Liver (tissue), 9 donors: ENCODE measurements around the gene SGMS1. TPM values are rescaled to one million over a fixed set of nuclear protein-coding genes. Genes with fewer than 3 reads are reported as not detected.

Experiments
- DNase-seq: peaks from one replicate; pipeline ENCODE4 v3.0.0-alpha.2; 2017; ENCODE audit warnings: low spot score
- H3K27ac ChIP-seq, 2 donors: one replicate each; pipeline ENCODE4 v1.7.0; 2013; ENCODE audit warnings: inconsistent platforms in 2 of 2, low read length in 2 of 2, control low read depth in 1 of 2, low read depth in 1 of 2, mild to moderate bottlenecking in 1 of 2
- H3K27me3 ChIP-seq, 4 donors: one replicate each; pipeline versions ENCODE4 v1.6.1 to v1.7.0; 2013; ENCODE audit warnings: low read length in 3 of 4, inconsistent platforms in 1 of 4, mild to moderate bottlenecking in 1 of 4, moderate library complexity in 1 of 4; ENCODE audit not compliant: control insufficient read depth in 4 of 4, insufficient read depth in 4 of 4
- H3K36me3 ChIP-seq, 4 donors: one replicate each; pipeline versions ENCODE4 v1.6.1 to v1.7.0; 2013; ENCODE audit warnings: low read length in 3 of 4, mild to moderate bottlenecking in 3 of 4, low read depth in 1 of 4, moderate library complexity in 1 of 4; ENCODE audit not compliant: control insufficient read depth in 4 of 4, insufficient read depth in 3 of 4
- H3K4me1 ChIP-seq, 4 donors: one replicate each; pipeline versions ENCODE4 v1.6.1 to v1.7.0; 2013; ENCODE audit warnings: low read length in 3 of 4, mild to moderate bottlenecking in 3 of 4, moderate library complexity in 1 of 4; ENCODE audit not compliant: control insufficient read depth in 4 of 4, insufficient read depth in 4 of 4
- H3K4me3 ChIP-seq, 3 donors: one replicate each; pipeline versions ENCODE4 v1.6.1 to v1.7.0; 2013; ENCODE audit warnings: low read length in 3 of 3, control low read depth in 1 of 3, low read depth in 1 of 3, mild to moderate bottlenecking in 1 of 3
- H3K9ac ChIP-seq, 2 donors: one replicate each; pipeline ENCODE4 v1.7.0; 2013; ENCODE audit warnings: low read length in 2 of 2, mild to moderate bottlenecking in 2 of 2, moderate library complexity in 2 of 2, control low read depth in 1 of 2, low read depth in 1 of 2
- H3K9me3 ChIP-seq, 4 donors: one replicate each; pipeline versions ENCODE4 v1.6.1 to v1.7.0; 2013; ENCODE audit warnings: low read length in 3 of 4; ENCODE audit not compliant: control insufficient read depth in 4 of 4
- EGR1 ChIP-seq, 2 donors: IDR thresholded peaks; 2 replicates each; pipeline ENCODE4 v1.6.1; 2016 to 2018; ENCODE audit warnings: antibody characterized with exemption in 2 of 2, low read depth in 2 of 2
- FOXA1 ChIP-seq: IDR thresholded peaks from 2 replicates; pipeline ENCODE4 v1.6.1; 2016; ENCODE audit warnings: antibody characterized with exemption
- FOXA2 ChIP-seq: IDR thresholded peaks from 2 replicates; pipeline ENCODE4 v1.6.1; 2016; ENCODE audit warnings: antibody characterized with exemption
- HNF4G ChIP-seq: IDR thresholded peaks from 2 replicates; pipeline ENCODE4 v1.6.1; 2016; ENCODE audit warnings: antibody characterized with exemption
- JUND ChIP-seq, 2 donors: IDR thresholded peaks; 2 replicates each; pipeline ENCODE4 v1.6.1; 2016; ENCODE audit warnings: antibody characterized with exemption in 2 of 2
- NR2F2 ChIP-seq: IDR thresholded peaks from 2 replicates; pipeline ENCODE4 v1.6.1; 2016; ENCODE audit warnings: antibody characterized with exemption
- RAD21 ChIP-seq, 2 donors: IDR thresholded peaks; 2 replicates each; pipeline ENCODE4 v1.6.1; 2016; ENCODE audit warnings: antibody characterized with exemption in 2 of 2, mild to moderate bottlenecking in 2 of 2
- SP1 ChIP-seq: IDR thresholded peaks from 2 replicates; pipeline ENCODE4 v1.6.1; 2018; ENCODE audit warnings: antibody characterized with exemption, mild to moderate bottlenecking
- TAF1 ChIP-seq: conservative IDR thresholded peaks from 2 replicates; pipeline ENCODE4 v1.6.1; 2016; ENCODE audit warnings: antibody characterized with exemption, mild to moderate bottlenecking
- YY1 ChIP-seq: IDR thresholded peaks from 2 replicates; pipeline ENCODE4 v1.6.1; 2016; ENCODE audit warnings: antibody characterized with exemption, mild to moderate bottlenecking
- WGBS: extraction: QIAGEN DNeasy Blood & Tissue Kit; methylation state at CpG from one replicate; pipeline ENCODE4 v1.1.7; 2013; 5-methylcytosine and 5-hydroxymethylcytosine counted together
- polyA plus RNA-seq, 2 donors: library from polyadenylated mRNA; stranded (reverse) in 1 of 2; unstranded in 1 of 2; fragments of 200-250 nt in 1 of 2; fragments of >200 nt in 1 of 2; fragmentation: Nextera tagmentation in 1 of 2; extraction: Ambion mirVana in 1 of 2; gene quantifications; one replicate each; pipeline versions ENCODE4 v1.2.1 to v1.2.3, GENCODE V29; 2013 to 2015
- total RNA-seq, 2 donors: library from RNA; depleted of rRNA; stranded (reverse); fragments of >200 nt; gene quantifications; one replicate each; pipeline ENCODE4 v1.2.3, GENCODE V29; 2014
- TF ChIP-seq, protein P1 (sequence below): fragments of 150-350 bp; IDR thresholded peaks from 2 replicates; pipeline ENCODE4 v1.5.1; 2017; ENCODE audit warnings: improper control_type of control experiment, low read depth, low read length; ENCODE audit not compliant: missing input control
- TF ChIP-seq, protein P2 (sequence below): IDR thresholded peaks from 2 replicates; pipeline ENCODE4 v1.6.1; 2016; ENCODE audit warnings: antibody characterized with exemption
- TF ChIP-seq, protein P3 (sequence below): IDR thresholded peaks from 2 replicates; pipeline ENCODE4 v1.6.1; 2016; ENCODE audit warnings: antibody characterized with exemption
- donor health status: healthy.
- donor health status: healthy.
- donor health status: healthy.
- donor health status: healthy.
- donor health status: healthy.

SGMS1 gene
- total and polyA plus RNA-seq, 4 donors: 6.8 to 98.2 (median 21.1) TPM

DNA sequence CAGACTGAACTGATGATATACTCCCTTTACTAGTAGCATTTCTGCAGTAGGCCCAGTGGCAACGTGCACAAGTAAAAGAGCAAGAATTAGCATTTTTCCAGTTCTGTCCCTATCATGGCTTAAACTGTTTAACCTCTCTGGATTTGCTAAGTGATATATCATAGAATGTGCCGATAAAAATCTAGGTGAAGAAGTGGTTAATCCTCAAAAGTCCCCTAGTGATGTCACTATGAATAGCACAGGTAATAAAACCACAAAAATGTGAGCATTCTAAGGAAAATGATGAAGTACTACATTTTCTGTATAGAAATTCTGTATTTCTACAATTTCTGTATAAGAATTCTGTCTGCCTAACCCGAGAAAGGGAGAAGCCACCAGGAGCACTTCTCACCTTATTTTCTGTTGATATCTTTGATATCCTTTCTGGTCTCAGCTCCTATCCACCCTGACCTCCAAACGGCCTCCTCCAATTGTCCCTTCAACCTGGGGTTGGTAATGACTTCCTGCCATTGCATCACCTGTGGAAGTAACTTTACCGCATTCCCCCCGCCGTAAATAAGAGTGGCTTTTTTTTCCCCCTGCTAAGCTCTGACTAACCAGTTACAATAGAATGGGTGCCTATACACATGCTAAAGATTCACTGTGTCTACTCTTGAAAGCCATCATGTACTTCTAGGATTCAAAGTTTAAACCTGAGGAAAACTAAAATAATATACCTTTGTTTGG lies 216.5 kb downstream of the SGMS1 start:
- Histone ChIP-seq H3K27ac (no peak overlapping the region), H3K9me3 (no peaks in the 10 kb centered on the region), H3K27me3 (no peaks in the 10 kb centered on the region), H3K4me3 (no peak overlapping the region), H3K4me1 (peaks cover 6 to 19% (median 12%) of the 10 kb centered on the region in 4 donors), H3K36me3 (peaks cover 0 to 3% (median under 1%) of the 10 kb centered on the region in 4 donors), H3K9ac (no peak overlapping the region)
- WGBS: 97% methylated on average over 7 of the region's 7 CpGs
- no peak for DNase-seq
- TF ChIP-seq, protein P1, sequence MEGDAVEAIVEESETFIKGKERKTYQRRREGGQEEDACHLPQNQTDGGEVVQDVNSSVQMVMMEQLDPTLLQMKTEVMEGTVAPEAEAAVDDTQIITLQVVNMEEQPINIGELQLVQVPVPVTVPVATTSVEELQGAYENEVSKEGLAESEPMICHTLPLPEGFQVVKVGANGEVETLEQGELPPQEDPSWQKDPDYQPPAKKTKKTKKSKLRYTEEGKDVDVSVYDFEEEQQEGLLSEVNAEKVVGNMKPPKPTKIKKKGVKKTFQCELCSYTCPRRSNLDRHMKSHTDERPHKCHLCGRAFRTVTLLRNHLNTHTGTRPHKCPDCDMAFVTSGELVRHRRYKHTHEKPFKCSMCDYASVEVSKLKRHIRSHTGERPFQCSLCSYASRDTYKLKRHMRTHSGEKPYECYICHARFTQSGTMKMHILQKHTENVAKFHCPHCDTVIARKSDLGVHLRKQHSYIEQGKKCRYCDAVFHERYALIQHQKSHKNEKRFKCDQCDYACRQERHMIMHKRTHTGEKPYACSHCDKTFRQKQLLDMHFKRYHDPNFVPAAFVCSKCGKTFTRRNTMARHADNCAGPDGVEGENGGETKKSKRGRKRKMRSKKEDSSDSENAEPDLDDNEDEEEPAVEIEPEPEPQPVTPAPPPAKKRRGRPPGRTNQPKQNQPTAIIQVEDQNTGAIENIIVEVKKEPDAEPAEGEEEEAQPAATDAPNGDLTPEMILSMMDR: no peak
- TF ChIP-seq FOXA1 (no peak), RAD21 (IDR thresholded peaks at IDR 0.05) (no peak), TAF1 (no peak), SP1 (no peak)
- TF ChIP-seq, protein P2, sequence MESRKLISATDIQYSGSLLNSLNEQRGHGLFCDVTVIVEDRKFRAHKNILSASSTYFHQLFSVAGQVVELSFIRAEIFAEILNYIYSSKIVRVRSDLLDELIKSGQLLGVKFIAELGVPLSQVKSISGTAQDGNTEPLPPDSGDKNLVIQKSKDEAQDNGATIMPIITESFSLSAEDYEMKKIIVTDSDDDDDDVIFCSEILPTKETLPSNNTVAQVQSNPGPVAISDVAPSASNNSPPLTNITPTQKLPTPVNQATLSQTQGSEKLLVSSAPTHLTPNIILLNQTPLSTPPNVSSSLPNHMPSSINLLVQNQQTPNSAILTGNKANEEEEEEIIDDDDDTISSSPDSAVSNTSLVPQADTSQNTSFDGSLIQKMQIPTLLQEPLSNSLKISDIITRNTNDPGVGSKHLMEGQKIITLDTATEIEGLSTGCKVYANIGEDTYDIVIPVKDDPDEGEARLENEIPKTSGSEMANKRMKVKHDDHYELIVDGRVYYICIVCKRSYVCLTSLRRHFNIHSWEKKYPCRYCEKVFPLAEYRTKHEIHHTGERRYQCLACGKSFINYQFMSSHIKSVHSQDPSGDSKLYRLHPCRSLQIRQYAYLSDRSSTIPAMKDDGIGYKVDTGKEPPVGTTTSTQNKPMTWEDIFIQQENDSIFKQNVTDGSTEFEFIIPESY: no peak

DNA sequence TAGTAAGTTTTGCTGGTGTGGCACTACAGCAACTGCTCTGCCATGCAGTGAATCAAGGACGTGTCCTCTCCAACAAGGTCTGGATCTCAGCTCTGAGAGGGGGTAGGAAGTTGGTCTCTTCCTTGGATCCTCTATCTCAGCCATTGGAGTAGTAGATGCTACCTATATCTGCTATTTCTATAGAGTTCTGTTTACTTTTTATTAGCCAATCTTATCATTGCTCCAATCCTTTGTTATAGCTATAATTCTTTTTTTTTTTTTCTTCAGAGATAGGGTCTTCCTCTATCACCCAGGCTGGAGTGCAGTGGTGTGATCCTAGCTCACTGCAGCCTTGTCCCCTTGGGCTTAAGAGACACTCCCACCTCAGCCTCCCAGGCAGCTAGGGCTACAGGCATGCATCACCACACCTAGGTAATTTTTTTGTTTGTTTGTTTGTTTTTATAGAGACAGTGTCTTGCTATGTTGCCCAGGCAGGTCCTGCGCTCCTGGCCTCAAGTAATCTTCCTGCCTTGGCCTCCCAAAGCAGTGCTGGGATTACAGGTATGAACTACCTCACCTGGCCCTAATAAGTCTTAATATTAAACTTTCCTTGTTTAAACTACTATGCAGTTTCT lies 217.2 kb downstream of the SGMS1 start:
- WGBS: 98% methylated on average over 2 of the region's 2 CpGs
- H3K27ac ChIP-seq: no peak overlapping the region
- H3K27me3 ChIP-seq: no peaks in the 10 kb centered on the region
- peaks cover 5 to 14% (median 12%) of the 10 kb centered on the region in 4 donors for H3K4me1 ChIP-seq
- H3K4me3 ChIP-seq: no peak overlapping the region
- TF ChIP-seq, protein P2: no peak
- TF ChIP-seq HNF4G (no peak), EGR1 (IDR thresholded peaks at IDR 0.05; ENCODE audit: low read depth in 2 of 2) (no peak), NR2F2 (no peak), SP1 (no peak)
- no peaks in the 10 kb centered on the region for H3K9me3 ChIP-seq
- H3K36me3 ChIP-seq: peaks cover 0 to 3% (median under 1%) of the 10 kb centered on the region in 4 donors
- DNase-seq: no peak
- no peak overlapping the region for H3K9ac ChIP-seq

DNA sequence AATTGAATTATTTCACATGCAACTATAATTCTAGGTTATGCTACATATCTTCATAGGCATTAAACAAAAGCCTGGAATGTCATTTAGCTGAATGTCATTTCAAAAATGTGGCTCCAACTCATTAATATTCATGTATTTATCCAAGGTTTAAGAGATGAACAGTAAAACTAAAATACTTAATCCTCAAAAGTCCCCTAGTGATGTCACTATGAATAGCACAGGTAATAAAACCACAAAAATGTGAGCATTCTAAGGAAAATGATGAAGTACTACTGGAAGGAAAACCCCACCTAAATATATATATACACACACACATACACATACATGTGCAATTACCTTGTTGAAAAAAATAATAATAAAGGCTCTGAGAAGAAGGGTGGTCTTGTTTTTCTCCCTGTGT lies 218.0 kb downstream of the SGMS1 start:
- Histone ChIP-seq H3K4me3 (no peak overlapping the region), H3K36me3 (peaks cover 0 to 3% (median under 1%) of the 10 kb centered on the region in 4 donors), H3K9ac (no peak overlapping the region), H3K9me3 (no peaks in the 10 kb centered on the region), H3K27ac (no peak overlapping the region), H3K4me1 (peaks cover 7 to 16% (median 12%) of the 10 kb centered on the region in 4 donors), H3K27me3 (no peaks in the 10 kb centered on the region)
- DNase-seq: no peak
- TF ChIP-seq, protein P2: no peak
- TF ChIP-seq FOXA2 (no peak), EGR1 (IDR thresholded peaks at IDR 0.05; ENCODE audit: low read depth in 2 of 2) (no peak), JUND (IDR thresholded peaks at IDR 0.05) (no peak), YY1 (no peak), FOXA1 (no peak)
- TF ChIP-seq, protein P1: no peak
- TF ChIP-seq, protein P3, sequence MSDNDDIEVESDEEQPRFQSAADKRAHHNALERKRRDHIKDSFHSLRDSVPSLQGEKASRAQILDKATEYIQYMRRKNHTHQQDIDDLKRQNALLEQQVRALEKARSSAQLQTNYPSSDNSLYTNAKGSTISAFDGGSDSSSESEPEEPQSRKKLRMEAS: no peak
